Measurements from ENCODE around the gene WDR55. TPM values are rescaled to one million over a fixed set of nuclear protein-coding genes. Genes with fewer than 3 reads are reported as not detected.
"Not testable (repeated sequence)": the region's sequence is repeated elsewhere in the genome, so short reads cannot be mapped to it uniquely, and the experiment has no call there.

Gene WDR55
- total RNA-seq, 4 donors from 2014 or later: 10.9 to 18.7 (median 15.1) TPM

- intact Hi-C loops (cut with DNase I; ENCODE audit: low total_unique reads): no loop called here
Observed at GRCh38 chr5:140641716-140642115, 23.0 kb upstream of the WDR55 start.

GRCh38 chr5:140642718-140643117 is 22.0 kb upstream of the WDR55 start:
- intact Hi-C loops (cut with DNase I; ENCODE audit: low total_unique reads) (no loop called here), in situ Hi-C loops (cut with MboI; ENCODE audit: low sequenced_read_pairs in 4 of 4) (loop anchor here (5.0 to 10.0 kb wide), 3 partner anchors 75 to 238 kb away; partner anchors contain the start of genes EIF4EBP3 (in 2 of the 4) and ANKHD1 (in 1 of the 4))
- Histone ChIP-seq H3K4me1 (peaks cover 19 to 22% of the 10 kb centered on the region in 2 donors), H3K4me3 (no peak overlapping the region), H3K9me3 (no peaks in the 10 kb centered on the region), H3K27ac (peak overlapping the region in 1 of 4 donors; percentile 11), H3K36me3 (peaks cover 0 to 29% of the 10 kb centered on the region in 2 donors), H3K27me3 (no peaks in the 10 kb centered on the region)
- ATAC-seq (no peak), DNase-seq (no peak)
- TF ChIP-seq CTCF (IDR thresholded peaks at IDR 0.05 in 4 of 5, conservative IDR thresholded peaks at IDR 0.05 in 1 of 5) (no peak), POLR2A (IDR thresholded peaks at IDR 0.05) (no peak)

More at GRCh38 chr5:140641716-140642115, 23.0 kb upstream of the WDR55 start:
- TF ChIP-seq CTCF (IDR thresholded peaks at IDR 0.05 in 4 of 5, conservative IDR thresholded peaks at IDR 0.05 in 1 of 5) (no peak), POLR2A (IDR thresholded peaks at IDR 0.05) (no peak)
- Histone ChIP-seq H3K36me3 (peaks cover 0 to 29% of the 10 kb centered on the region in 2 donors), H3K4me3 (no peak overlapping the region), H3K27me3 (no peaks in the 10 kb centered on the region), H3K4me1 (peaks cover 18% of the 10 kb centered on the region in 2 donors), H3K9me3 (no peaks in the 10 kb centered on the region), H3K27ac (no peak overlapping the region)
- in situ Hi-C loops (cut with MboI; ENCODE audit: low sequenced_read_pairs in 4 of 4): loop anchor here (5.0 to 10.0 kb wide), 3 partner anchors 74 to 237 kb away; partner anchors contain the start of genes EIF4EBP3 (in 2 of the 4) and ANKHD1 (in 1 of the 4)
- DNase-seq (no peak), ATAC-seq (no peak)

GRCh38 chr5:140647042-140647419 is 17.7 kb upstream of the WDR55 start:
- Histone ChIP-seq H3K36me3 (peaks cover 0 to 57% of the 10 kb centered on the region in 2 donors), H3K27ac (peak overlapping the region; percentile 85 to 94 (median 92)), H3K4me1 (peaks cover 19 to 20% of the 10 kb centered on the region in 2 donors), H3K9me3 (no peaks in the 10 kb centered on the region), H3K27me3 (no peaks in the 10 kb centered on the region), H3K4me3 (peak overlapping the region; percentile 81 to 96 (median 90))
- TF ChIP-seq CTCF (IDR thresholded peaks at IDR 0.05 in 4 of 5, conservative IDR thresholded peaks at IDR 0.05 in 1 of 5): no peak
- TF ChIP-seq POLR2A (IDR thresholded peaks at IDR 0.05): no peak
- intact Hi-C loops (cut with DNase I; ENCODE audit: low total_unique reads) (loop anchor here (1.0 to 5.0 kb wide), 2 partner anchors 17 to 45 kb away; partner anchors contain the start of genes HARS1, HARS2 and WDR55), in situ Hi-C loops (cut with MboI; ENCODE audit: low sequenced_read_pairs in 4 of 4) (loop anchor here in 3 of 4 donors (10.0 kb wide), 2 partner anchors 102 to 242 kb away; partner anchors contain the start of genes EIF4EBP3 (in 2 of the 3) and ANKHD1 (in 1 of the 3))
- DNase-seq (no peak), ATAC-seq (peak; percentile 6 to 27)

GRCh38 chr5:140658870-140659269 is 5.8 kb upstream of the WDR55 start:
- no peak for ATAC-seq
- intact Hi-C loops (cut with DNase I; ENCODE audit: low total_unique reads) (no loop called here), in situ Hi-C loops (cut with MboI; ENCODE audit: low sequenced_read_pairs in 4 of 4) (loop anchor here in 1 of 4 donors (25.0 kb wide), 1 partner anchor 247 kb away; the partner anchor contains the start of gene ANKHD1)
- TF ChIP-seq CTCF (IDR thresholded peaks at IDR 0.05 in 4 of 5, conservative IDR thresholded peaks at IDR 0.05 in 1 of 5) (no peak), POLR2A (IDR thresholded peaks at IDR 0.05) (no peak)
- no peaks in the 10 kb centered on the region for H3K27me3 ChIP-seq
- H3K27ac ChIP-seq: no peak overlapping the region
- H3K36me3 ChIP-seq: peaks cover 12 to 92% of the 10 kb centered on the region in 2 donors
- peaks cover 4 to 5% of the 10 kb centered on the region in 2 donors for H3K4me1 ChIP-seq
- no peaks in the 10 kb centered on the region for H3K9me3 ChIP-seq
- no peak for DNase-seq
- no peak overlapping the region for H3K4me3 ChIP-seq

GRCh38 chr5:140660371-140660770 is 4.3 kb upstream of the WDR55 start:
- Histone ChIP-seq H3K4me1 (peaks cover 8 to 11% of the 10 kb centered on the region in 2 donors), H3K36me3 (peaks cover 12 to 77% of the 10 kb centered on the region in 2 donors)
- ATAC-seq, H3K9me3 ChIP-seq, DNase-seq, H3K27me3 ChIP-seq, H3K4me3 ChIP-seq, H3K27ac ChIP-seq: not testable (repeated sequence)
- in situ Hi-C loops (cut with MboI; ENCODE audit: low sequenced_read_pairs in 4 of 4): loop anchor here in 1 of 4 donors (25.0 kb wide), 1 partner anchor 248 kb away; the partner anchor contains the start of gene ANKHD1
- intact Hi-C loops (cut with DNase I; ENCODE audit: low total_unique reads): loop anchor here (10.0 kb wide), 1 partner anchor 486 kb away; the partner anchor contains the start of gene CYSTM1

All from gastrocnemius medialis (tissue), 4 donors.